ENCODE measurements around the gene MEGF10.
"Not testable (repeated sequence)": the region's sequence is repeated elsewhere in the genome, so short reads cannot be mapped to it uniquely, and the experiment has no call there.

The MEGF10 gene

GRCh38 chr5:127260686-127261085 is 29.9 kb upstream of the MEGF10 start:
- Histone ChIP-seq H3K4me3 (ENCODE audit: severe bottlenecking) (no peak overlapping the region), H3K27ac (ENCODE audit: poor library complexity, severe bottlenecking) (no peak overlapping the region), H3K27me3 (ENCODE audit: insufficient read depth, poor library complexity, severe bottlenecking) (no peaks in the 10 kb centered on the region), H3K4me1 (ENCODE audit: insufficient read depth, poor library complexity, severe bottlenecking) (no peaks in the 10 kb centered on the region), H3K36me3 (ENCODE audit: low read depth) (no peaks in the 10 kb centered on the region), H3K9me3 (ENCODE audit: severe bottlenecking) (no peaks in the 10 kb centered on the region)
- DNase-seq (ENCODE audit: low spot score) (no peak), ATAC-seq (ENCODE audit: low read depth) (no peak; the same call in 2 of the 3 replicates)
- no peak for TF ChIP-seq CTCF (IDR thresholded peaks at IDR 0.05; ENCODE audit: poor library complexity, severe bottlenecking)

- H3K27me3 ChIP-seq (ENCODE audit: insufficient read depth, poor library complexity, severe bottlenecking); ATAC-seq (ENCODE audit: low read depth); H3K36me3 ChIP-seq (ENCODE audit: low read depth); DNase-seq (ENCODE audit: low spot score); H3K27ac ChIP-seq (ENCODE audit: poor library complexity, severe bottlenecking); H3K4me3 ChIP-seq (ENCODE audit: severe bottlenecking); H3K4me1 ChIP-seq (ENCODE audit: insufficient read depth, poor library complexity, severe bottlenecking); H3K9me3 ChIP-seq (ENCODE audit: severe bottlenecking): not testable (repeated sequence)
Observed at GRCh38 chr5:127265473-127265872, 25.1 kb upstream of the MEGF10 start.

GRCh38 chr5:127268342-127268741 is 22.3 kb upstream of the MEGF10 start:
- not testable (repeated sequence) for H3K4me1 ChIP-seq (ENCODE audit: insufficient read depth, poor library complexity, severe bottlenecking); H3K27me3 ChIP-seq (ENCODE audit: insufficient read depth, poor library complexity, severe bottlenecking); H3K27ac ChIP-seq (ENCODE audit: poor library complexity, severe bottlenecking); H3K4me3 ChIP-seq (ENCODE audit: severe bottlenecking); ATAC-seq (ENCODE audit: low read depth); DNase-seq (ENCODE audit: low spot score); H3K36me3 ChIP-seq (ENCODE audit: low read depth); H3K9me3 ChIP-seq (ENCODE audit: severe bottlenecking)

- DNase-seq (ENCODE audit: low spot score); H3K4me1 ChIP-seq (ENCODE audit: insufficient read depth, poor library complexity, severe bottlenecking); H3K27ac ChIP-seq (ENCODE audit: poor library complexity, severe bottlenecking); H3K36me3 ChIP-seq (ENCODE audit: low read depth); H3K27me3 ChIP-seq (ENCODE audit: insufficient read depth, poor library complexity, severe bottlenecking); H3K9me3 ChIP-seq (ENCODE audit: severe bottlenecking); ATAC-seq (ENCODE audit: low read depth); H3K4me3 ChIP-seq (ENCODE audit: severe bottlenecking): not testable (repeated sequence)
Observed at GRCh38 chr5:127270713-127271112, 19.9 kb upstream of the MEGF10 start.

GRCh38 chr5:127275641-127276193 is 14.9 kb upstream of the MEGF10 start:
- Histone ChIP-seq H3K36me3 (ENCODE audit: low read depth) (no peaks in the 10 kb centered on the region), H3K9me3 (ENCODE audit: severe bottlenecking) (no peaks in the 10 kb centered on the region), H3K27ac (ENCODE audit: poor library complexity, severe bottlenecking) (no peak overlapping the region), H3K27me3 (ENCODE audit: insufficient read depth, poor library complexity, severe bottlenecking) (no peaks in the 10 kb centered on the region), H3K4me1 (ENCODE audit: insufficient read depth, poor library complexity, severe bottlenecking) (no peaks in the 10 kb centered on the region), H3K4me3 (ENCODE audit: severe bottlenecking) (no peak overlapping the region)
- DNase-seq (ENCODE audit: low spot score): no peak
- TF ChIP-seq CTCF (IDR thresholded peaks at IDR 0.05; ENCODE audit: poor library complexity, severe bottlenecking): no peak
- no peak for ATAC-seq (ENCODE audit: low read depth)

GRCh38 chr5:127280491-127281220 is 9.9 kb upstream of the MEGF10 start:
- Histone ChIP-seq H3K9me3 (ENCODE audit: severe bottlenecking) (no peaks in the 10 kb centered on the region), H3K36me3 (ENCODE audit: low read depth) (no peaks in the 10 kb centered on the region), H3K4me3 (ENCODE audit: severe bottlenecking) (no peak overlapping the region), H3K27ac (ENCODE audit: poor library complexity, severe bottlenecking) (no peak overlapping the region), H3K4me1 (ENCODE audit: insufficient read depth, poor library complexity, severe bottlenecking) (no peaks in the 10 kb centered on the region), H3K27me3 (ENCODE audit: insufficient read depth, poor library complexity, severe bottlenecking) (peaks cover 18% of the 10 kb centered on the region)
- DNase-seq (ENCODE audit: low spot score) (no peak), ATAC-seq (ENCODE audit: low read depth) (peak; percentile 50; the same call in 2 of the 3 replicates)
- no peak for TF ChIP-seq CTCF (IDR thresholded peaks at IDR 0.05; ENCODE audit: poor library complexity, severe bottlenecking)
